Measurements from ENCODE around the gene PRDX2. TPM values are rescaled to one million over a fixed set of nuclear protein-coding genes. Genes with fewer than 3 reads are reported as not detected.
A peak's percentile ranks its signal among the peaks of the same experiment; 100 is the strongest.

PRDX2 gene
- total and polyA plus RNA-seq, 2 experiments from 2014 or later, result 497 to 581 TPM

- no peaks in the 10 kb centered on the region for H3K9me2 ChIP-seq (replicated peaks; ENCODE audit: insufficient read depth)
- peaks cover 10% of the 10 kb centered on the region for H3K79me2 ChIP-seq
- no peaks in the 10 kb centered on the region for H3K27me3 ChIP-seq
- DNase-seq (ENCODE audit: low spot score), result peak; percentile 82
- peaks cover 40% of the 10 kb centered on the region for H3K4me1 ChIP-seq (ENCODE audit: insufficient read depth)
- H3K36me3 ChIP-seq (replicated peaks; ENCODE audit: insufficient read depth, low read depth), result no peaks in the 10 kb centered on the region
- H2AFZ ChIP-seq, result no peak overlapping the region
- no peaks in the 10 kb centered on the region for H4K20me1 ChIP-seq (ENCODE audit: insufficient read depth, poor library complexity, severe bottlenecking)
- H3K27ac ChIP-seq, result peak overlapping the region; percentile 96
- TF ChIP-seq EZH2 (IDR thresholded peaks at IDR 0.05; ENCODE audit: borderline replicate concordance) (no peak), EZH2phosphoT487 (IDR thresholded peaks at IDR 0.05; ENCODE audit: low read depth, severe bottlenecking, unreplicated experiment) (no peak), CTCF (IDR thresholded peaks at IDR 0.05; ENCODE audit: poor library complexity) (no peak)
- no peaks in the 10 kb centered on the region for H3K9me3 ChIP-seq (ENCODE audit: low read depth)
- H3K4me3 ChIP-seq, result no peak overlapping the region
- H3K4me2 ChIP-seq, result peak overlapping the region; percentile 98
- WGBS (ENCODE audit: low lambda C conversion rate, missing lambda C conversion rate), result 70% methylated on average over 15 of the region's 15 CpGs
These were observed 22.2 kb downstream of the PRDX2 start for GRCh38 chr19:12779162-12779993.

GRCh38 chr19:12778905-12779161, 22.8 kb downstream of the PRDX2 start:
- no peaks in the 10 kb centered on the region for H3K27me3 ChIP-seq
- peak overlapping the region; percentile 96 for H3K27ac ChIP-seq
- H3K79me2 ChIP-seq, result peaks cover 14% of the 10 kb centered on the region
- TF ChIP-seq EZH2 (IDR thresholded peaks at IDR 0.05; ENCODE audit: borderline replicate concordance) (no peak), EZH2phosphoT487 (IDR thresholded peaks at IDR 0.05; ENCODE audit: low read depth, severe bottlenecking, unreplicated experiment) (no peak), CTCF (IDR thresholded peaks at IDR 0.05; ENCODE audit: poor library complexity) (no peak)
- DNase-seq (ENCODE audit: low spot score), result no peak
- no peaks in the 10 kb centered on the region for H3K9me3 ChIP-seq (ENCODE audit: low read depth)
- H4K20me1 ChIP-seq (ENCODE audit: insufficient read depth, poor library complexity, severe bottlenecking), result no peaks in the 10 kb centered on the region
- peak overlapping the region; percentile 59 for H3K4me3 ChIP-seq
- peak overlapping the region; percentile 46 for H2AFZ ChIP-seq
- peaks cover 35% of the 10 kb centered on the region for H3K4me1 ChIP-seq (ENCODE audit: insufficient read depth)
- no peaks in the 10 kb centered on the region for H3K9me2 ChIP-seq (replicated peaks; ENCODE audit: insufficient read depth)
- H3K36me3 ChIP-seq (replicated peaks; ENCODE audit: insufficient read depth, low read depth), result no peaks in the 10 kb centered on the region
- 34% methylated on average over 6 of the region's 6 CpGs for WGBS (ENCODE audit: low lambda C conversion rate, missing lambda C conversion rate)
- H3K4me2 ChIP-seq, result peak overlapping the region; percentile 98

- Histone ChIP-seq H3K9me2 (replicated peaks; ENCODE audit: insufficient read depth) (no peaks in the 10 kb centered on the region), H3K79me2 (peaks cover 17% of the 10 kb centered on the region), H2AFZ (peak overlapping the region; percentile 46), H3K9me3 (ENCODE audit: low read depth) (no peaks in the 10 kb centered on the region), H3K4me2 (peak overlapping the region; percentile 98), H3K4me1 (ENCODE audit: insufficient read depth) (peaks cover 29% of the 10 kb centered on the region), H4K20me1 (ENCODE audit: insufficient read depth, poor library complexity, severe bottlenecking) (no peaks in the 10 kb centered on the region), H3K27me3 (no peaks in the 10 kb centered on the region), H3K27ac (peak overlapping the region; percentile 96), H3K4me3 (peak overlapping the region; percentile 59), H3K36me3 (replicated peaks; ENCODE audit: insufficient read depth, low read depth) (no peaks in the 10 kb centered on the region)
- no peak for TF ChIP-seq CTCF (IDR thresholded peaks at IDR 0.05; ENCODE audit: poor library complexity)
- TF ChIP-seq EZH2phosphoT487 (IDR thresholded peaks at IDR 0.05; ENCODE audit: low read depth, severe bottlenecking, unreplicated experiment), result no peak
- no peak for TF ChIP-seq EZH2 (IDR thresholded peaks at IDR 0.05; ENCODE audit: borderline replicate concordance)
- peak; percentile 83 for DNase-seq (ENCODE audit: low spot score)
- 2% methylated on average over 38 of the region's 44 CpGs for WGBS (ENCODE audit: low lambda C conversion rate, missing lambda C conversion rate)
These were observed 23.3 kb downstream of the PRDX2 start for GRCh38 chr19:12778017-12778904.

All from hepatocyte (in vitro differentiated cells).